Nephron progenitor cell (in vitro differentiated cells): Measurements from ENCODE around the gene GPLD1.

Experiments used
- DNase-seq: peaks from one replicate; pipeline ENCODE4 v3.0.0; 2021
- H3K27ac Mint-ChIP-seq: 2 replicates; pipeline ENCODE4 v1.8.0; 2021; ENCODE audit warnings: mild to moderate bottlenecking, moderate library complexity, mixed read lengths
- H3K27me3 Mint-ChIP-seq: 2 replicates; pipeline ENCODE4 v1.8.0; 2021; ENCODE audit warnings: mild to moderate bottlenecking, low read depth, mixed read lengths; ENCODE audit not compliant: poor library complexity
- H3K36me3 Mint-ChIP-seq: 2 replicates; pipeline ENCODE4 v1.8.0; 2021; ENCODE audit warnings: low read depth, mixed read lengths
- H3K4me1 Mint-ChIP-seq: 2 replicates; pipeline ENCODE4 v1.8.0; 2021; ENCODE audit warnings: mixed read lengths
- H3K4me3 Mint-ChIP-seq: 2 replicates; pipeline ENCODE4 v1.8.0; 2021; ENCODE audit warnings: mild to moderate bottlenecking, moderate library complexity, mixed read lengths
- H3K9me3 Mint-ChIP-seq: 2 replicates; pipeline ENCODE4 v1.8.0; 2021; ENCODE audit warnings: mild to moderate bottlenecking, moderate library complexity, mixed read lengths
- TF ChIP-seq, protein P1 (sequence below): fragments of 200-600 bp; sonication (generic); IDR thresholded peaks from 2 replicates; pipeline ENCODE4 v1.5.0; 2021; ENCODE audit warnings: antibody characterized with exemption

GPLD1 gene

DNA sequence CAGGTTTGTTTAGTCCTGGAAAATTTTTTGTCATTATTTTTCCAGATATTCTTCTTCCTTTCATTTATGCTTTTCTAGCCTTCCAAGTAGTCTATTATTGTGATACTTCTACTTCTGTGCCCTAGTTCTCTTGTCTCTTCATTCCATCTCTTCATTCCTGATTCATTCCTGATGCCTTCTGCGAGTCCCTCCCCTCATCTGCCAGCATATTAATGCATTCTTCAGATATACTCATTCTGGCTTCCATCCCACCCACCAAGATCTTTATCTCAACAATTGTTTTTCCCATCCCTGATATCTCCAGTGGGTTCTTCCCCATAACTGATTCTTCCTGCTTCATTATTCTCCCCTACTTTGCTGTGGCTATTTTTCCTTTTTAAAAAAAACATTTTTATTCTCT, 40.6 kb upstream of the GPLD1 start:
- no peak for DNase-seq
- Mint-ChIP-seq H3K27me3 (peaks cover 6% of the 10 kb centered on the region), H3K27ac (no peak overlapping the region), H3K4me1 (peaks cover under 1% of the 10 kb centered on the region), H3K9me3 (no peaks in the 10 kb centered on the region), H3K4me3 (no peak overlapping the region), H3K36me3 (peaks cover 46% of the 10 kb centered on the region)
- TF ChIP-seq, protein P1, sequence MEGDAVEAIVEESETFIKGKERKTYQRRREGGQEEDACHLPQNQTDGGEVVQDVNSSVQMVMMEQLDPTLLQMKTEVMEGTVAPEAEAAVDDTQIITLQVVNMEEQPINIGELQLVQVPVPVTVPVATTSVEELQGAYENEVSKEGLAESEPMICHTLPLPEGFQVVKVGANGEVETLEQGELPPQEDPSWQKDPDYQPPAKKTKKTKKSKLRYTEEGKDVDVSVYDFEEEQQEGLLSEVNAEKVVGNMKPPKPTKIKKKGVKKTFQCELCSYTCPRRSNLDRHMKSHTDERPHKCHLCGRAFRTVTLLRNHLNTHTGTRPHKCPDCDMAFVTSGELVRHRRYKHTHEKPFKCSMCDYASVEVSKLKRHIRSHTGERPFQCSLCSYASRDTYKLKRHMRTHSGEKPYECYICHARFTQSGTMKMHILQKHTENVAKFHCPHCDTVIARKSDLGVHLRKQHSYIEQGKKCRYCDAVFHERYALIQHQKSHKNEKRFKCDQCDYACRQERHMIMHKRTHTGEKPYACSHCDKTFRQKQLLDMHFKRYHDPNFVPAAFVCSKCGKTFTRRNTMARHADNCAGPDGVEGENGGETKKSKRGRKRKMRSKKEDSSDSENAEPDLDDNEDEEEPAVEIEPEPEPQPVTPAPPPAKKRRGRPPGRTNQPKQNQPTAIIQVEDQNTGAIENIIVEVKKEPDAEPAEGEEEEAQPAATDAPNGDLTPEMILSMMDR = no peak

DNA sequence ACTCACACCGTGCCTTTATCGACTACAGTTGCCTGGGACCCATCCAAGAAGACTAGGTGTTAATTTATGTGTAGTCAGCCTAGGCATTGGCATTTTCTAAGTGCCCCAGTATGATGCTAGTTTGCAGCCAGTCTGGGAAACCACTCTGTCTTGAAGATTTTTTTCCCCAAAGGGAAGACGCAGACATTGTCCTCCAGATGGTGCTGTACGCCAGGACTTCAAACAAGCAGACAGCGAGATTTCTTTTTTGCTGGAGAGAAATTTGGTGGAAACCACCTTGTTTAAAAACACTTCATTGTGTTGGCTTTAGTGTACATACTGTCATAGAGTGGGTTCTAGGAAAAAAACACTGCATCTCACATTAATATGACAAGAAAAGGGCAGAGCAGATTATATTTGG, 35.4 kb upstream of the GPLD1 start:
- peaks cover 14% of the 10 kb centered on the region for H3K36me3 Mint-ChIP-seq
- TF ChIP-seq, protein P1 = peak; percentile 46
- H3K27me3 Mint-ChIP-seq = peaks cover 6% of the 10 kb centered on the region
- H3K27ac Mint-ChIP-seq = no peak overlapping the region
- H3K9me3 Mint-ChIP-seq = no peaks in the 10 kb centered on the region
- peak; percentile 13 for DNase-seq
- H3K4me1 Mint-ChIP-seq = peaks cover 20% of the 10 kb centered on the region
- no peak overlapping the region for H3K4me3 Mint-ChIP-seq

DNA sequence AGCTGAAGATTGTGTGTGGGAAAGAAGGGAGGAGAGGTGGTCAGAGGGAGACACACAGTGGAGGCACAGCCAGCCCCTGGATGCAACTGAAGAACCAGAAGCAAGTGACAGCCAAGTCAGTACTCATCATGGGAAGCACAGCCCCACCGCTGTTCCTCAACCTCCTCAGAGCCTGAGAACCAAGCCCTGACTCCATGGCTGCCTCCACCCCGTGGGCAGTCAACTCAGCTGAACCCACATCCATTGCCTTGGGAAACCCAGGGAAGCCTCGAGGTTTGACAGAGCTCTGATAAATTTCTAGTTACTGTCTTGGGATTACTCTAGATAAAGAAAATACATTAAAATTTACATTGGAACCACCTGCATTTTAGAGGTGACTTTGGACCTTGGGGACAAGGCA, 35.0 kb upstream of the GPLD1 start:
- TF ChIP-seq, protein P1 = no peak
- peak overlapping the region; percentile 40 for H3K27ac Mint-ChIP-seq
- H3K27me3 Mint-ChIP-seq = peaks cover 6% of the 10 kb centered on the region
- no peak overlapping the region for H3K4me3 Mint-ChIP-seq
- no peaks in the 10 kb centered on the region for H3K9me3 Mint-ChIP-seq
- H3K4me1 Mint-ChIP-seq = peaks cover 20% of the 10 kb centered on the region
- peaks cover 13% of the 10 kb centered on the region for H3K36me3 Mint-ChIP-seq
- no peak for DNase-seq

DNA sequence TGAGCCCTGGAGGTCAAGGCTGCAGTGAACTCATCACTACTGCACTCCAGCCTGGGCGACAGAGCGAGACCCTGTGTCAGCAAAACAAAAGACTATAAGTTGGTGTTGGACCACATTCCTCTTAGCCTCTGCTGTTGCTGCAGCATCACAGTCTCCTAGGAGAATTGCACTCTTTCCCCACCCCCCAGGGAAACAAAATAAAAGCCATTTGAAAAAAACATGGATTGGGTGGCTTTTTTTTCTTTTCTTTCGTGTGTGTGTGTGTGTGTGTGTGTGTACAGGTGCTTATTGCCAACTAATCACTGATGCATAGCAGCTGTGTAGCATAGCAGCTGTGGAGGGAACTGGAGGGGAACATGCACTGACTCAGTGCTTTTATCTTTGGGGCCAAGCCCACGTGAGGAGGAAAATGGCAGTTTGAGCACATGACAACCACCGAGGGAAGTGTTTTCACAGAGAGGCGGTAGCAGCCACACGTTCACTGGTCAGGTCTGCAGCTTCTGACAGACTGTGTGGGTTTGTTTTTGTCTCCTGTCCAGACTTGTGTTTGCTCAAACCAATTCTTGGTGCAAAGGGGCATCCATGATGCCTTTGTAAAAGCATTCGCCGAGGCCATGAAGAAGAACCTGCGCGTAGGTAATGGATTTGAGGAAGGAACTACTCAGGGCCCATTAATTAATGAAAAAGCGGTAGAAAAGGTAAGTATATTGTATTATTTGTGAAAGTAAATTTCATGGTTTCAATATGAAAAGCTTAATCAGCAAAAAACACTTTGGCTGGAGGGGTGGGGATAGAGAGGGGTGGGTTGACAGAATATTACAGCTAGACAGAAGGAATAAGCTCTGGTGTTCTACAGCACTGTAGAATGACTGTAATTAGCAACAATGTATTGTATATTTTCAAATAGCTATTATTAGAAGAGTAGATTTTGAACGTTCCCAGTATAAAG, 33.1 kb upstream of the GPLD1 start:
- peak; percentile 16 for DNase-seq
- TF ChIP-seq, protein P1 = no peak
- Mint-ChIP-seq H3K27ac (peak overlapping the region; percentile 94), H3K4me1 (peaks cover 29% of the 10 kb centered on the region), H3K36me3 (peaks cover 8% of the 10 kb centered on the region), H3K27me3 (peaks cover 4% of the 10 kb centered on the region), H3K9me3 (no peaks in the 10 kb centered on the region), H3K4me3 (no peak overlapping the region)

DNA sequence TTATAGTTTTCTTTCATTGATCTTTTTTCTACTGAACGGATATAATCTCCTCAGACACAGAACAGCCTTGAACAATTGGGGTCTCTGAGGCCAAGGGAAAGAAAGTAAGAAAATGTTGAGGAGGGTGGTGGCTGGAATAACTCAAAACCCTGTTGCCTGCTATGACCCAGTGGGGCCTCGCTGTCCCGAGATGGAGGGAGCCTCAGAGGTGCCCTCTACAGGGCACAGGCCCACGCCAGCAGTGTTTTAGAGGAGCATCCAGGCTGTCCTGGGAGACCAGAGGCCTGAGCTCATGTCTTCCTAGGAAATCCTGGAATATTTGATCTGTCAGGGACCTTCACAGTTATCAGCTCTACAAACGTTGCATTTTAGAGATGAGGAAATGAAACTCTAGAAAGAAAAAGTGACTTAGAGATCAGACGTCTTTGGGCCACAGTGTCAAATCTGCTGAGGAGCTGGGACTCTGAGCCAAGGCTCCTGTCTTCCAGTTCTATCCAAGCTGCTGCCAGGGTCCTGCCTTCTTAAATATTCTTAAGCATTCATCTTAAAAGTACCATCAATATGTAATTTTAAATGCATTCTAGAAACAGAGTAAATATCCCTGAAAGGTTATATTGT, 31.7 kb upstream of the GPLD1 start:
- Mint-ChIP-seq H3K9me3 (no peaks in the 10 kb centered on the region), H3K27me3 (no peaks in the 10 kb centered on the region), H3K4me1 (peaks cover 34% of the 10 kb centered on the region), H3K27ac (no peak overlapping the region), H3K4me3 (no peak overlapping the region), H3K36me3 (peaks cover 15% of the 10 kb centered on the region)
- TF ChIP-seq, protein P1 = peak; percentile 49
- peak; percentile 42 for DNase-seq
